Keratinocyte (primary cell): Measurements from ENCODE around the gene ILKAP. TPM values are rescaled to one million over a fixed set of nuclear protein-coding genes. Genes with fewer than 3 reads are reported as not detected.
"Not testable (repeated sequence)": the region's sequence is repeated elsewhere in the genome, so short reads cannot be mapped to it uniquely, and the experiment has no call there.

Experiments used
- DNase-seq: peaks from one replicate; pipeline ENCODE4 v3.0.0-alpha.2; 2011; ENCODE audit warnings: low read depth, missing footprints, low spot score
- FAIRE-seq: peaks from 2 replicates; lab custom pipeline; 2011; peaks lifted over from hg19 to GRCh38; lab: Jason Lieb, UNC
- H2AFZ ChIP-seq: 2 replicates; pipeline ENCODE4 v1.6.0; 2012; ENCODE audit warnings: low read length, control low read depth, inconsistent platforms; ENCODE audit not compliant: control insufficient read depth
- H3K27ac ChIP-seq: 2 replicates; pipeline ENCODE4 v1.5.1; 2011; ENCODE audit warnings: low read length; ENCODE audit not compliant: control insufficient read depth, insufficient read depth
- H3K27me3 ChIP-seq: 3 replicates; pipeline ENCODE4 v1.6.0; 2011; ENCODE audit warnings: low read length; ENCODE audit not compliant: control insufficient read depth, insufficient read depth; ENCODE audit errors: extremely low read depth
- H3K36me3 ChIP-seq, 2 experiments: 2 replicates in 1 of 2; 3 replicates in 1 of 2; pipeline ENCODE4 v1.5.1; 2011; ENCODE audit warnings: low read length in 2 of 2, mild to moderate bottlenecking in 1 of 2; ENCODE audit not compliant: control insufficient read depth in 2 of 2, insufficient read depth in 2 of 2; ENCODE audit errors: extremely low read depth in 1 of 2
- H3K4me1 ChIP-seq: 3 replicates; pipeline ENCODE4 v1.5.1; 2011; ENCODE audit warnings: low read length; ENCODE audit not compliant: control insufficient read depth, insufficient read depth; ENCODE audit errors: extremely low read depth
- H3K4me2 ChIP-seq: 3 replicates; pipeline ENCODE4 v1.6.0; 2011; ENCODE audit warnings: low read depth, low read length; ENCODE audit not compliant: control insufficient read depth, insufficient read depth; ENCODE audit errors: extremely low read depth
- H3K4me3 ChIP-seq, 3 experiments: fragments of 200-600 bp in 1 of 3; sonication (generic) in 1 of 3; 2 replicates in 2 of 3; 3 replicates in 1 of 3; pipeline ENCODE4 v1.5.1; 2011 to 2016; ENCODE audit warnings: low read length in 3 of 3, mild to moderate bottlenecking in 3 of 3, control low read depth in 2 of 3, inconsistent platforms in 1 of 3, low read depth in 1 of 3, mixed read lengths in 1 of 3, mixed run types in 1 of 3, moderate library complexity in 1 of 3; ENCODE audit not compliant: control insufficient read depth in 2 of 3, insufficient read depth in 2 of 3; ENCODE audit errors: extremely low read depth in 1 of 3
- H3K79me2 ChIP-seq: 2 replicates; pipeline ENCODE4 v1.6.0; 2012; ENCODE audit warnings: low read length; ENCODE audit not compliant: control insufficient read depth, insufficient read depth
- H3K9ac ChIP-seq: 3 replicates; pipeline ENCODE4 v1.6.0; 2011; ENCODE audit warnings: low read length; ENCODE audit not compliant: control insufficient read depth, insufficient read depth; ENCODE audit errors: extremely low read depth
- H3K9me1 ChIP-seq: 3 replicates; pipeline ENCODE4 v1.6.0; 2011; ENCODE audit warnings: low read length; ENCODE audit not compliant: control insufficient read depth, insufficient read depth; ENCODE audit errors: extremely low read depth
- H3K9me3 ChIP-seq: 2 replicates; pipeline ENCODE4 v1.5.1; 2012; ENCODE audit warnings: low read depth, low read length; ENCODE audit not compliant: control insufficient read depth
- H4K20me1 ChIP-seq: 3 replicates; pipeline ENCODE4 v1.6.0; 2011; ENCODE audit warnings: low read length; ENCODE audit not compliant: control insufficient read depth, insufficient read depth; ENCODE audit errors: extremely low read depth
- EZH2 ChIP-seq: IDR thresholded peaks from one replicate; pipeline ENCODE4 v1.6.1; 2012; ENCODE audit warnings: inconsistent platforms, mild to moderate bottlenecking, low read length, moderate library complexity
- dilution Hi-C: fragments of 300-500 bp; cut with MboI; formaldehyde crosslinking; loops from one replicate; pipeline ENCODE4 v1.7.0; 2020; ENCODE audit warnings: low sequenced_read_pairs; ENCODE audit not compliant: extremely low pct_ligation_motif_present
- polyA plus RNA-seq, 5 experiments: library from polyadenylated mRNA; depleted of rRNA in 3 of 5; stranded (reverse) in 3 of 5; stranded (forward) in 1 of 5; unstranded in 1 of 5; fragments of >200 nt; gene quantifications; 1 replicate in 1 of 5; 2 replicates in 3 of 5; 3 replicates in 1 of 5; pipeline versions ENCODE4 v1.2.1 to v1.2.3, GENCODE V29; 2011 to 2012; ENCODE audit warnings: missing spikeins in 2 of 5, low read depth in 1 of 5, low replicate concordance in 1 of 5
- TF ChIP-seq, protein P1 (sequence below), 3 experiments: IDR thresholded peaks in 1 of 3; conservative IDR thresholded peaks in 1 of 3; optimal IDR thresholded peaks in 1 of 3; 2 replicates in 2 of 3; 3 replicates in 1 of 3; pipeline versions ENCODE3 to v1.5.1; 2011; ENCODE audit warnings: low read length in 3 of 3, mild to moderate bottlenecking in 3 of 3, moderate library complexity in 2 of 3, control low read depth in 1 of 3, inconsistent platforms in 1 of 3; ENCODE audit not compliant: insufficient read depth in 2 of 3; ENCODE audit errors: extremely low read depth in 1 of 3

The ILKAP gene
- polyA plus RNA-seq, 1 donor (not counting 4 experiments of a cell fraction or from before 2014, with no cell fraction given), result 39.1 TPM

DNA sequence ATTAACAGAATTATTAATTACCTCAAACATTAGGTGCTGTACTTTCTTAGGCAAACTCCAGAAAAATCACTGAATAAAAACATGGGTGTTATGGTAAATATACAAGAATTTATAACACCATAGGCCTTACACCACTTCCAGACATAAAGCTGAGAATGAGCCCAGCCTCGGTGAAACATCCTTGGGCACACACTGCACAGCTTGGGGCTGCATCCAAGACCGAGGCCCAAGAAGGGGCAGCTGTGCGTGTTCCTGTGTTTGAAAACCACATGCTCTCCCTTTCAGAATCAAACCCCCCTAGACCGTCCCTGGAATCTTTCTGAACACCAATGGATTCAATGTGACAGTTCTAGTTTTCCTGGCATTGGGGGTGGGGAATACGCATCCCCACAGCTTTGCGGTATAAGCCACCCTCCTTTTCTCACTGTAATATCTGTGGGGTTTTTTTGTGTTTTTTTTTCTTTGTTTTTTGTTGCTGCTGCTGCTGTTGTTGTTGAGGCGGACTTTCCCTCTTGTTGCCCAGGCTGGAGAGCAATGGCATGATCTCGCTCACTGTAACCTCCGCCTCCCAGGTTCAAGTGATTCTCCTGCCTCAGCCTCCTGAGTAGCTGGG lies 31.8 kb downstream of the ILKAP start:
- DNase-seq, result no peak
- dilution Hi-C loops, result no loop called here
- Histone ChIP-seq H3K4me3 (no peak overlapping the region), H4K20me1 (no peaks in the 10 kb centered on the region), H3K79me2 (no peaks in the 10 kb centered on the region), H2AFZ (no peak overlapping the region), H3K27ac (peak overlapping the region; percentile 44), H3K4me1 (peaks cover 44% of the 10 kb centered on the region), H3K4me2 (no peak overlapping the region), H3K9me1 (no peaks in the 10 kb centered on the region), H3K27me3 (no peaks in the 10 kb centered on the region), H3K36me3 (peaks cover 26 to 68% of the 10 kb centered on the region in 2 experiments), H3K9ac (no peak overlapping the region), H3K9me3 (no peaks in the 10 kb centered on the region)
- TF ChIP-seq EZH2, result no peak
- TF ChIP-seq, protein P1, sequence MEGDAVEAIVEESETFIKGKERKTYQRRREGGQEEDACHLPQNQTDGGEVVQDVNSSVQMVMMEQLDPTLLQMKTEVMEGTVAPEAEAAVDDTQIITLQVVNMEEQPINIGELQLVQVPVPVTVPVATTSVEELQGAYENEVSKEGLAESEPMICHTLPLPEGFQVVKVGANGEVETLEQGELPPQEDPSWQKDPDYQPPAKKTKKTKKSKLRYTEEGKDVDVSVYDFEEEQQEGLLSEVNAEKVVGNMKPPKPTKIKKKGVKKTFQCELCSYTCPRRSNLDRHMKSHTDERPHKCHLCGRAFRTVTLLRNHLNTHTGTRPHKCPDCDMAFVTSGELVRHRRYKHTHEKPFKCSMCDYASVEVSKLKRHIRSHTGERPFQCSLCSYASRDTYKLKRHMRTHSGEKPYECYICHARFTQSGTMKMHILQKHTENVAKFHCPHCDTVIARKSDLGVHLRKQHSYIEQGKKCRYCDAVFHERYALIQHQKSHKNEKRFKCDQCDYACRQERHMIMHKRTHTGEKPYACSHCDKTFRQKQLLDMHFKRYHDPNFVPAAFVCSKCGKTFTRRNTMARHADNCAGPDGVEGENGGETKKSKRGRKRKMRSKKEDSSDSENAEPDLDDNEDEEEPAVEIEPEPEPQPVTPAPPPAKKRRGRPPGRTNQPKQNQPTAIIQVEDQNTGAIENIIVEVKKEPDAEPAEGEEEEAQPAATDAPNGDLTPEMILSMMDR (optimal IDR thresholded peaks at IDR 0.05 in 1 of 3, IDR thresholded peaks at IDR 0.05 in 1 of 3, conservative IDR thresholded peaks at IDR 0.05 in 1 of 3; ENCODE audit: extremely low read depth in 1 of 3, insufficient read depth in 2 of 3, low read length in 3 of 3), result no peak
- FAIRE-seq, result no peak

DNA sequence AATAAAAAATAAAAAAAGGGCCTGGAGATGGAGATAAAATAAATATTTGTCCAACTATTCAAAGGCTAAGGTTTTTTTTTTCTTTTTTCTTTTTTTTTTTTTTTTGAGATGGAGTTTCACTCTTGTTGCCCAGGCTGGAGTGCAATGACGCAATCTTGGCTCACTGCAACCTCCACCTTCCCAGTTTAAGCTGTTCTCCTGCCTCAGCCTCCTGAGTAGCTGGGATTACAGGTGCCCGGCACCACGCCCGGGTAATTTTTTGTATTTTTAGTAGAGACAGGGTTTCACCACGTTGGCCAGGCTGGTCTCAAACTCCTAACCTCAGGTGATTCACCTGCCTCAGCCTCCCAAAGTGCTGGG lies 32.4 kb downstream of the ILKAP start:
- H3K9me3 ChIP-seq, DNase-seq, H3K4me2 ChIP-seq, H3K79me2 ChIP-seq, H2AFZ ChIP-seq, H3K27me3 ChIP-seq, H3K9me1 ChIP-seq, dilution Hi-C loops, H4K20me1 ChIP-seq, H3K9ac ChIP-seq, FAIRE-seq, H3K4me3 ChIP-seq: not testable (repeated sequence)
- H3K4me1 ChIP-seq, result peaks cover 44% of the 10 kb centered on the region
- H3K27ac ChIP-seq, result peak overlapping the region; percentile 93
- peaks cover 22 to 68% of the 10 kb centered on the region in 2 experiments for H3K36me3 ChIP-seq
